Stimulated activated CD4-positive, alpha-beta T cell treated with anti-CD3 and anti-CD28 coated beads, Interleukin-4, amount 100 ng/mL, for 4 hours (primary cell): ENCODE data around the gene HIVEP3.

Source experiments
- DNase-seq, 2 experiments: peaks; one replicate each; pipeline ENCODE4 v3.0.0-alpha.2; 2020

The HIVEP3 gene

DNA sequence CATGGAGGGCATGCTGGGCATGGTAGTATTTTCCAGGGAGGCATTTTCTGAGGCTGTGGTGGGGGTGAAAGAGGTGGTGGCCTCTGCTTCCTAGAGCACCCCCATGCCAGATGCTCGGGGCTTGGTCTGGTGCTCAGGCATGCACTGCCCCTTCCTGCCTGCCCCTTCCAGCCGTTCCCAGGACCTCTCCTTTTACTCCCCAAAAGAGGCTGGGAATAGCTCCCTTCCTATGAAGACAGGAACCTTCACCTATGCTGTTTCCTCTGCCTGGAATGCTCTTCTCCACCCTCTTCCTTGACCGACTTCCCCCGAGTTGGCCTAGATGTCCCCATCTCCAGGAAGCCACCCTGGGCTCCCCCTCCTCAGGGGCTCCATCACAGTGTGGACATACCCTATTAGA, 443.4 kb downstream of the HIVEP3 start:
- no peak for DNase-seq

- DNase-seq = no peak
These were observed 444.0 kb downstream of the HIVEP3 start for GRCh38 chr1:41474490-41475271.

DNA sequence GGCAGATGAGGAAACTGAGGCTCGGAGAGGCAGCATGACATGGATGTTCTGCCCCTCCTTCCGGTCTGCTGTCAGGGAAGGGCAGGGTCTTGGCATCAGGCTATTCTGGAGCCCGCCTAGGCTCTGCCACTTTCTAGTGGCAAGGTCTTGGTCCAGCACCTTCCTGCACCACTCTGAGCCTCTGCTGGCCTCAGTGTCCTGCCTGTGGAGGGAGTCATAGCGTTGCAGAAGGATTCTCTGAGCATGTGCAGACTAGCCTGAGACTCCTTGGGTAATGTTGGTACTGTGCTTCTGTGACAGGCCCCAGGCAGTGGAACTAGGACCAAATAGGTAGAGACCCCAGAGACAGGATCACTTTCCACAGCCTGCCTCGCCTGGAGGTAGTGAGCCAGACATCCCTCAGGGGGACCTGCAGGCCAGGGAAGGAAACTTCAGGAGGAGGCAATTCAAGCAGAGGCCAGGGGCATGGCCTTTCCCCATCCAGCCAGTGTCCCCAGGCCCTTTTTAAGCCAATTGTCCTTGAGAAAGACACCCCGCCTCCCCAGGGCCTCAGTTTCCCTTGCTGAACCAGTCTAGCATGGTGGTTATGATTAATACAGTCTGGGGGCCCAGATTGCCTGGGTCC, 444.9 kb downstream of the HIVEP3 start:
- DNase-seq = no peak

- DNase-seq = no peak
These were observed 447.1 kb downstream of the HIVEP3 start for GRCh38 chr1:41471658-41472057.

DNA sequence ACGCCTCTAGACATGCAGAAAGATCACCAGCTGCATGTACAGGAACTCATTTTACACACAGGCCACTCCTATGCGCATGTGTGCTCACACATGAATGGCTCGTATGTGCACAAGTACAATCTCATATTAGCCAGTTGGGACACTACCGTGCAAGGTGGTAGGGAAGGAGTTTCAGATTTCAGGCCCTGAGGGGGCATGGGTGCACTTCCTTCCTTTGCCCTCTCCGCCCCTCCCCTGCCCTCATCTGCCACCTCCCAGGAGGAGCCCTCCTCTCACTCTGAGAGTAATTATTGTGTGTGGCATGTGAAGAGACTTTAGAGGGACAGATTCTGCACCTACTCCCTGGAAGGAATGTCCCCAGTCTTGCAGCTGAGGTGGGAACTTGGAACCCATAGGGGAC, 449.0 kb downstream of the HIVEP3 start:
- DNase-seq = no peak

- DNase-seq = no peak
These were observed 450.5 kb downstream of the HIVEP3 start for GRCh38 chr1:41468122-41468762.

DNA sequence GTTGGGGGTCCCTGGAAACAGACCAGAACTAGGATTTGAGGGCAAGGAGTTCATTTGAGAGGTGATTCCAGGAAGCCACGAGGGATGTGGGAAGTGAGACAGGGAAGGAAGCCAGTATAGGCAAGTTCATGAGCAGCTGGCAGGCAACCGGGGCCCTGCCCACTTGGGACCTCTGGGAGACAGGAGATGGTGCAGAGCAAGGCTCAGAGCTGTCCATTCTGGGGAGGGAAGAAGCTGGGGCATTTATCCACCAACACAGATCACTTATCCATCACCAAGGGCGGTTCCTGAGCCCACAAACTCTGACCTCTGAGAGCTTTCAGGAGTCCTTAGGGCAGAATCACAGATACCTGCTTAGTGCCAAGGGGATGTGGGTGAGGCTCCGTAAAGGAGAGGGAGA, 451.0 kb downstream of the HIVEP3 start:
- DNase-seq = no peak

DNA sequence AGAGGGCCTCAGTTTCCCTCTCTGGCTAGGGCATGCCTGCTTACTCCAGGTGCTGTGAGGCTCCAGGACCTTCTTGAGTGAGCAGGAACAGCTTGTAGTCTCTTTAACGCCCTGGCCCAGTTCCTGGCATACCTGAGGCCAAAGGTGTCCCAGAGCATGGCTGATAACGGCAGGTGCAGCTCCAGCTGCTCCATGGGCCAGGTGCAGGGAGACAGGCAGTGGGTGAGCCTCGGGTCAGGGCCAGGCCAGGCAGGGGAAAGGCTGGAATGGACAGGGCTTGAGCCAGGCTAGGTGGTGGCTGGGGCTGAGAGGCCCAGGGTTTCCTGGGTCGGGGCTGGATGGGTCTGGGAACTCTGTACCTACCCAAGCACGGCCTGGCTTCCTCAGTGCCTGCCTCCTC, 452.6 kb downstream of the HIVEP3 start:
- DNase-seq = no peak

- no peak for DNase-seq
These were observed 453.0 kb downstream of the HIVEP3 start for GRCh38 chr1:41465741-41466140.

- no peak for DNase-seq
These were observed 453.8 kb downstream of the HIVEP3 start for GRCh38 chr1:41464885-41465284.

DNA sequence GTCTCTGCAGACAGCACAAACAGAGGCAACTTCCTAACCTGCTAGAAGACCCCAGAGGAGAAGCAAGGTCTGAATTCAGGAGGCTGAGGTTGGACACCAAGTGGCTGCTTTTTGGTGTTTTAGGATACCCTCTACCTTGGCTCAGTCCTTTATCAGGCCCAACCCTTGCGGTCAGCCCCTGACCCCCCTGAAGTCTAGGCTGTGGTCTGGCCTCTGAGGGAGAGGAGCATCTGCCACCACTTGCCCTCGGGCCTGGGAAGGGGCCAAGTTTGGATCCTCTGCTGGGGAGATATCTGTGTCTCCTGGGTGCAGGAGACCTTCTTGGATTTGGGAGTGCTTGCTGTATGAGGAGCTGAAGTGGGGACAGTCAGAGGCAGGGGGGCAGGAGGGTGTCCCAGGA, 455.2 kb downstream of the HIVEP3 start:
- DNase-seq = no peak

GRCh38 chr1:41462680-41463004, 456.1 kb downstream of the HIVEP3 start:
- no peak for DNase-seq

DNA sequence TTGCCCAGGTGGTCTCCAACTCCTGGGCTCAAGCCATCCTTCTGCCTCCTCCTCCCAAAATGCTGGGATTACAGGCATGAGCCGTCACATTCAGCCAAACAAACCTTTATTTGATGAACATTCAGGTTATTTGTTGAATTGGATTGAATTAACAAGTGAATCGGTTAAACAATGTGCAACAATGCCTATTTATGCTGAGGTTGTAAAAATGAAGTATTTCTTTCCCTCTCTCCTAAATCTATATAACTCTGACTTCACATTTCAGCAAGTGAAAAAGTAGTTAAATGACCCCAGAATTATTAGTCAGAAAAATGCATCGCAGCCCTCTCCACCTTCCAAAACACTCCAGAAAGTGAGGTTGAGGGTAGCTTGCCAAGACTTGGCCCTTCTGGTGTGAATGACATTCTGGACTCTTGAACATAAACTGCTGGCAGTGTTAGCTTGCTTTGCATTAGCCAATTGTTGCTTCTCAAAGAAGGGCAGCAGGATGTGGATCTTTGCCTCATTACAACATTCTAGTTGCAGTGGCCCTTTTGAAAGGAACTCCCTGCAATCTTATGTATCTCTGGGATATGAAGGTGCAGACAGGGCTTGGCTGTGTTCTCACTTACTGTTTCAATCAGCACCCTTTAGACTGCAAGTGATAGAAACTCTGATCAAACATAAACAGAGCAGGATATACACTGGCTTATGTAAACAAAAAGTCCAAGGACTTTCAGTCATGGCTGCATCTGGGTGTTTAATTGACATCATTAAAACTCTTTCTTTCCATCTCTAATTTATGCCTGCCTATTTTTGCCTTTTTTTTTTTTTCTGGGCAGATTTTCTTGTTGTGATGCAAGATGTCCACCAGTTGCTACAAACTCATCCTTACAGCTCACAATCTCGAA, 456.7 kb downstream of the HIVEP3 start:
- DNase-seq = no peak

- no peak for DNase-seq
These were observed 461.7 kb downstream of the HIVEP3 start for GRCh38 chr1:41456847-41457540.
